HCT116 (cell line): Measurements from ENCODE around the gene CD2. TPM values are rescaled to one million over a fixed set of nuclear protein-coding genes. Genes with fewer than 3 reads are reported as not detected.

Experiments
- ATAC-seq: fragments of 200-7000 bp; cut with Tn5 transposase; 2 replicates; pipeline ENCODE4 v1.9.1; 2020; ENCODE audit warnings: mild to moderate bottlenecking, moderate library complexity
- BruUV-seq: library from RNA; stranded (reverse); fragments of 400-500 nt; replicated peaks from 2 replicates; lab custom pipeline; 2021; lab: Mats Ljungman, UMichigan
- CTCF ChIA-PET: fragments of 300-600 bp; sonication (Branson Sonifier 250); formaldehyde crosslinking; loops from one replicate; lab custom pipeline; 2021; ENCODE audit warnings: antibody characterized with exemption; lab: Charles Lee
- POLR2A ChIA-PET: fragments of 300-600, 350-600 bp; sonication (Branson Sonifier 250); formaldehyde crosslinking; loops from one replicate; lab custom pipeline; 2021; ENCODE audit warnings: antibody characterized with exemption; lab: Charles Lee
- RAD21 ChIA-PET, 2 experiments: fragments of 300-600 bp; sonication (Branson Sonifier 250); formaldehyde crosslinking; loops; one replicate each; lab custom pipeline; 2023; ENCODE audit warnings: low total read pairs in 2 of 2; ENCODE audit not compliant: uncharacterized antibody in 2 of 2, unreplicated experiment in 2 of 2, low non-redundant PET in 1 of 2; lab: Charles Lee
- DNase-seq: peaks from one replicate; pipeline ENCODE4 v3.0.0-alpha.2; 2010; ENCODE audit warnings: low read depth, low spot score
- H2AFZ ChIP-seq: fragments of 200-600 bp; shearing (Covaris generic), sonication (generic); 2 replicates; pipeline ENCODE4 v1.6.1; 2017; ENCODE audit warnings: low read depth, mixed run types, mixed read lengths, antibody characterized with exemption, low read length; ENCODE audit not compliant: poor library complexity, severe bottlenecking
- H3K27ac ChIP-seq: 2 replicates; pipeline ENCODE4 v1.5.1; 2012; ENCODE audit warnings: low read depth, low read length
- H3K27me3 ChIP-seq: fragments of 200-600 bp; sonication (generic); 2 replicates; pipeline ENCODE4 v1.6.1; 2016; ENCODE audit warnings: mixed run types, low read length, mixed read lengths; ENCODE audit not compliant: insufficient read depth
- H3K36me3 ChIP-seq, 2 experiments: fragments of 200-500 bp in 1 of 2; fragments of 200-600 bp in 1 of 2; sonication (Bioruptor generic) in 1 of 2; sonication (generic) in 1 of 2; 2 replicates each; pipeline versions ENCODE4 v1.5.1 to v1.6.1; 2014 to 2016; ENCODE audit warnings: low read length in 2 of 2, inconsistent platforms in 1 of 2, mixed read lengths in 1 of 2, mixed run types in 1 of 2; ENCODE audit not compliant: insufficient read depth in 2 of 2, control insufficient read depth in 1 of 2
- H3K4me1 ChIP-seq, 2 experiments: fragments of 200-600 bp in 1 of 2; sonication (generic) in 1 of 2; 2 replicates each; pipeline versions ENCODE4 v1.5.1 to v1.6.1; 2012 to 2017; ENCODE audit warnings: low read length in 2 of 2, inconsistent platforms in 1 of 2, mild to moderate bottlenecking in 1 of 2, mixed read lengths in 1 of 2, mixed run types in 1 of 2, moderate library complexity in 1 of 2; ENCODE audit not compliant: insufficient read depth in 2 of 2, control insufficient read depth in 1 of 2
- H3K4me2 ChIP-seq: fragments of 200-600 bp; sonication (generic); 2 replicates; pipeline ENCODE4 v1.6.1; 2017; ENCODE audit warnings: mixed run types, low read length, mixed read lengths
- H3K4me3 ChIP-seq, 2 experiments: fragments of 200-600 bp in 1 of 2; sonication (generic) in 1 of 2; replicated peaks in 1 of 2; 2 replicates each; pipeline ENCODE4 v1.5.1; 2011 to 2016; ENCODE audit warnings: low read length in 2 of 2, control low read depth in 1 of 2, low read depth in 1 of 2, mild to moderate bottlenecking in 1 of 2, mixed read lengths in 1 of 2, mixed run types in 1 of 2
- H3K79me2 ChIP-seq: fragments of 200-600 bp; sonication (generic); 2 replicates; pipeline ENCODE4 v1.6.1; 2017; ENCODE audit warnings: mild to moderate bottlenecking, mixed run types, low read length, moderate library complexity, mixed read lengths; ENCODE audit not compliant: insufficient read depth
- H3K9ac ChIP-seq: fragments of 200-600 bp; sonication (generic); 2 replicates; pipeline ENCODE4 v1.6.1; 2016; ENCODE audit warnings: low read length, mixed read lengths
- H3K9me2 ChIP-seq: fragments of 200-600 bp; sonication (generic), shearing (Covaris generic); 2 replicates; pipeline ENCODE4 v1.6.1; 2017; ENCODE audit warnings: mixed run types, mild to moderate bottlenecking, moderate library complexity; ENCODE audit not compliant: insufficient read depth
- H3K9me3 ChIP-seq, 2 experiments: fragments of 200-500 bp in 1 of 2; fragments of 200-600 bp in 1 of 2; sonication (Bioruptor generic) in 1 of 2; sonication (generic) in 1 of 2; 2 replicates each; pipeline ENCODE4 v1.6.1; 2014 to 2017; ENCODE audit warnings: low read length in 2 of 2, mixed read lengths in 2 of 2, inconsistent platforms in 1 of 2, low read depth in 1 of 2, mild to moderate bottlenecking in 1 of 2, mixed run types in 1 of 2, moderate library complexity in 1 of 2; ENCODE audit not compliant: control insufficient read depth in 1 of 2, insufficient read depth in 1 of 2
- H4K20me1 ChIP-seq: fragments of 200-600 bp; sonication (generic), shearing (Covaris generic); 2 replicates; pipeline ENCODE4 v1.6.1; 2017; ENCODE audit warnings: mixed run types, mild to moderate bottlenecking, moderate library complexity; ENCODE audit not compliant: insufficient read depth
- CBX3 ChIP-seq: IDR thresholded peaks from 2 replicates; pipeline ENCODE4 v1.6.1; 2012; ENCODE audit warnings: low read depth
- CTCF ChIP-seq, 3 experiments: fragments of 200-600 bp in 1 of 3; sonication (generic) in 1 of 3; IDR thresholded peaks in 2 of 3; conservative IDR thresholded peaks in 1 of 3; 2 replicates each; pipeline ENCODE4 v1.5.1; 2012 to 2017; ENCODE audit warnings: low read depth in 2 of 3, low read length in 2 of 3, antibody characterized with exemption in 1 of 3, borderline replicate concordance in 1 of 3, control low read depth in 1 of 3, mild to moderate bottlenecking in 1 of 3, mixed read lengths in 1 of 3, mixed run types in 1 of 3, moderate library complexity in 1 of 3; ENCODE audit not compliant: insufficient read depth in 1 of 3
- EZH2 ChIP-seq: fragments of 200-600 bp; sonication (generic); IDR thresholded peaks from 2 replicates; pipeline ENCODE4 v1.6.1; 2017; ENCODE audit warnings: antibody characterized with exemption, mixed run types
- EZH2phosphoT487 ChIP-seq: fragments of 200-600 bp; IDR thresholded peaks from 2 replicates; pipeline ENCODE4 v1.6.1; 2018; ENCODE audit warnings: antibody characterized with exemption, borderline replicate concordance
- JUND ChIP-seq: IDR thresholded peaks from 2 replicates; pipeline ENCODE4 v1.6.1; 2012
- POLR2A ChIP-seq: IDR thresholded peaks from 2 replicates; pipeline ENCODE4 v1.7.0; 2011; ENCODE audit warnings: borderline replicate concordance; ENCODE audit not compliant: insufficient read depth, insufficient read length; ENCODE audit errors: extremely low read depth
- RAD21 ChIP-seq: IDR thresholded peaks from 2 replicates; pipeline ENCODE4 v1.6.1; 2012; ENCODE audit warnings: low read depth, mild to moderate bottlenecking
- REST ChIP-seq: IDR thresholded peaks from 2 replicates; pipeline ENCODE4 v1.6.1; 2012; ENCODE audit warnings: low read depth
- SP1 ChIP-seq: IDR thresholded peaks from 2 replicates; pipeline ENCODE4 v1.6.1; 2012; ENCODE audit warnings: low read depth
- SRF ChIP-seq: IDR thresholded peaks from 2 replicates; pipeline ENCODE4 v1.6.1; 2012; ENCODE audit warnings: low read depth
- TCF7L2 ChIP-seq: IDR thresholded peaks from 2 replicates; pipeline ENCODE4 v1.7.0; 2011; ENCODE audit warnings: borderline replicate concordance, inconsistent platforms; ENCODE audit not compliant: insufficient read depth, insufficient read length; ENCODE audit errors: extremely low read depth
- YY1 ChIP-seq: IDR thresholded peaks from 2 replicates; pipeline ENCODE4 v1.6.1; 2011; ENCODE audit warnings: low read length, low read depth, moderate library complexity, mild to moderate bottlenecking; ENCODE audit not compliant: insufficient replicate concordance; ENCODE audit errors: extremely low read depth
- ZFX ChIP-seq: fragments of 450-650 bp; IDR thresholded peaks from 2 replicates; pipeline ENCODE4 v1.6.1; 2017
- intact Hi-C: fragments of 100-400 bp; cut with micrococcal nuclease; formaldehyde crosslinking; loops from 2 replicates; pipeline ENCODE4 v1.10.0; 2022
- total RNA-seq: library from RNA; stranded (reverse); gene quantifications from one replicate; pipeline ENCODE4 v1.2.1, GENCODE V29; 2021; ENCODE audit not compliant: unreplicated experiment

CD2 gene
- total RNA-seq, 1 experiment from 2014 or later: 0.57 TPM

GRCh38 chr1:116706123-116706522 is 48.1 kb upstream of the CD2 start:
- H3K79me2 ChIP-seq: no peaks in the 10 kb centered on the region
- no peaks in the 10 kb centered on the region for H4K20me1 ChIP-seq
- H3K4me3 ChIP-seq: no peak overlapping the region
- no peak overlapping the region for H2AFZ ChIP-seq
- DNase-seq (no peak), ATAC-seq (no peak)
- no peak for TF ChIP-seq ZFX
- no peak for TF ChIP-seq CBX3
- no peak for TF ChIP-seq EZH2
- TF ChIP-seq SP1: no peak
- TF ChIP-seq JUND: no peak
- TF ChIP-seq CTCF (IDR thresholded peaks at IDR 0.05 in 2 of 3, conservative IDR thresholded peaks at IDR 0.05 in 1 of 3; ENCODE audit: borderline replicate concordance in 1 of 3, insufficient read depth in 1 of 3, low read depth in 2 of 3, low read length in 2 of 3): no peak
- no peak for TF ChIP-seq SRF
- TF ChIP-seq RAD21: no peak
- TF ChIP-seq REST: no peak
- no peak for TF ChIP-seq EZH2phosphoT487
- no peak for TF ChIP-seq TCF7L2
- no peak for TF ChIP-seq YY1
- no peak for TF ChIP-seq POLR2A
- no peaks in the 10 kb centered on the region for H3K9me3 ChIP-seq
- no peak overlapping the region for H3K4me2 ChIP-seq
- RAD21 ChIA-PET: no interaction called here
- H3K9ac ChIP-seq: no peak overlapping the region
- no peaks in the 10 kb centered on the region for H3K9me2 ChIP-seq
- H3K36me3 ChIP-seq: no peaks in the 10 kb centered on the region
- no peaks in the 10 kb centered on the region for H3K4me1 ChIP-seq
- intact Hi-C loops: no loop called here
- H3K27me3 ChIP-seq: no peaks in the 10 kb centered on the region
- CTCF ChIA-PET: no interaction called here
- POLR2A ChIA-PET: no interaction called here
- BruUV-seq: no TSS peak
- no peak overlapping the region for H3K27ac ChIP-seq
